Renal cortex interstitium (tissue), 11 donors: ENCODE results near the gene POLR3K. TPM values are rescaled to one million over a fixed set of nuclear protein-coding genes. Genes with fewer than 3 reads are reported as not detected.
"Not testable (repeated sequence)": the region's sequence is repeated elsewhere in the genome, so short reads cannot be mapped to it uniquely, and the experiment has no call there.

Source experiments
- DNase-seq, 11 donors: peaks; one replicate each; pipeline ENCODE4 v3.0.0-alpha.2; 2013; ENCODE audit warnings: low read depth in 9 of 11, low spot score in 4 of 11; ENCODE audit errors: extremely low read depth in 1 of 11
- polyA plus RNA-seq, 3 donors: library from polyadenylated mRNA; unstranded; fragments of 120-200 nt; gene quantifications; one replicate each; pipeline ENCODE4 v1.2.1, GENCODE V29; 2013; ENCODE audit not compliant: insufficient read length in 3 of 3

POLR3K gene
- polyA plus RNA-seq, 3 donors, result 11.4 to 14.6 (median 12.5) TPM

DNA sequence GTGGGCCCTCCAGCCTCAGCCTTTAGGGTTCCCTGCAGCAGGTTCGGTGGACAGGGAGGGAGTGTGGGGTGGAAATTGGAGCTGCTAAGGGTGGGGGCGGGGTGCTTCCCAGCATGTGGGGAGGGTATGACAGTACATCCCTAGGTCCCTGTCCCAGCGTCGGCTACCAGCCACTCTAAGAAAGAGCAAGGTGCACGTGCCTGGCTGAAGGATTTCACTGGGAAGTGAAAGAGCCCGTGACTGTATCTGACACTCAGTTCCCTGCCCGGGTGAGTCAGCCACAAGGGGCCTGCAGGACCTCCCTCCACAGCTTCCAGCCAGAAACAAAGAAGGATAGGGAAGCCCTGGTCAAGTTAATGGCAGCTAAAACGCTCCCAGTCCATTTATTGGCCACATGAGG, 4.3 kb upstream of the POLR3K start:
- no peak for DNase-seq

GRCh38 chr16:56231-56927, 3.0 kb upstream of the POLR3K start:
- no peak for DNase-seq

GRCh38 chr16:55571-56136, 2.2 kb upstream of the POLR3K start:
- no peak for DNase-seq

- no peak for DNase-seq
Observed at GRCh38 chr16:54237-54581, 801 bp upstream of the POLR3K start.

- no peak for DNase-seq
Observed at GRCh38 chr16:50769-51591, 2.4 kb downstream of the POLR3K start.

DNA sequence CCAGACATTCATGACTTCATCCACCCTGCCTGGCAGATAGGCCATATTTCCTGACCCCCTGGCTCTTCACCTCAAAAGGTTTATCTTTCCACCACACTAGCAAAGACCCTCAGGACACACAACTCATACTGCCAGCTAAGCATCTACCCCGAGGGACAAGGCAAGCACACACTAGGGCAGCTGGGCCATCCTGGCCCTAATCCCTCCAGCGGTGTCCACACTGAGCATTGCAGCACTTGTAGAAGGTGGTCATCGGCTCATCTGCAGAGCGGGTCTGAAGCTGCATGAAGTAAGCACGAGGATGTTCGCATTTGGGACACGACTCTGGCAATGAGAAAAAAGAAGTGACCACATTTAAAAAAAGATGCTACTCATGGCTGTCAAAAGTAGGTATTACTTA, 6.2 kb downstream of the POLR3K start:
- no peak for DNase-seq

GRCh38 chr16:46510-46909, 6.9 kb downstream of the POLR3K start:
- DNase-seq, result not testable (repeated sequence)

GRCh38 chr16:45454-45853, 8.0 kb downstream of the POLR3K start:
- DNase-seq, result no peak

DNA sequence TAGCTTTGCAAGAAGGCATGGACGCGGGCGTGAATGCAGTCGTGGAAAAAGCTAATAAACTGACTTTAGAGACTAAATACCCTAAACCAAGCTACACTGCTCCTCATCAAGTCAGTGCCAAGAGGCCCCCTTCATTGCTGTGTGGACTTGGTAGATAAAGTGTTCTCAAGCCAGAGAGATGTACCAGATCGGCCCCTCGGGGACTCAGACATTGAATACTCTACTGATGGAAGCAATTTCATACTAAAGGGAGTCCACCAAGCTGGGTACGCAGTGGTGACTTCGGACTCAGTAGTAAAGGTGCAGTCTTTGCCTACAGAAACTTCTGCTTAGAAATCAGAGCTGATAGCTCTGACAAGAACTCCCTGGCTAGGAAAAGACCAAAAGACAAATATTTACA, 8.8 kb downstream of the POLR3K start:
- DNase-seq, result no peak

GRCh38 chr16:43294-43693, 10.1 kb downstream of the POLR3K start:
- no peak for DNase-seq

GRCh38 chr16:42691-43090, 10.7 kb downstream of the POLR3K start:
- no peak for DNase-seq

- DNase-seq, result no peak
Observed at GRCh38 chr16:42069-42457, 11.3 kb downstream of the POLR3K start.

GRCh38 chr16:41439-42068, 11.9 kb downstream of the POLR3K start:
- DNase-seq, result no peak

DNA sequence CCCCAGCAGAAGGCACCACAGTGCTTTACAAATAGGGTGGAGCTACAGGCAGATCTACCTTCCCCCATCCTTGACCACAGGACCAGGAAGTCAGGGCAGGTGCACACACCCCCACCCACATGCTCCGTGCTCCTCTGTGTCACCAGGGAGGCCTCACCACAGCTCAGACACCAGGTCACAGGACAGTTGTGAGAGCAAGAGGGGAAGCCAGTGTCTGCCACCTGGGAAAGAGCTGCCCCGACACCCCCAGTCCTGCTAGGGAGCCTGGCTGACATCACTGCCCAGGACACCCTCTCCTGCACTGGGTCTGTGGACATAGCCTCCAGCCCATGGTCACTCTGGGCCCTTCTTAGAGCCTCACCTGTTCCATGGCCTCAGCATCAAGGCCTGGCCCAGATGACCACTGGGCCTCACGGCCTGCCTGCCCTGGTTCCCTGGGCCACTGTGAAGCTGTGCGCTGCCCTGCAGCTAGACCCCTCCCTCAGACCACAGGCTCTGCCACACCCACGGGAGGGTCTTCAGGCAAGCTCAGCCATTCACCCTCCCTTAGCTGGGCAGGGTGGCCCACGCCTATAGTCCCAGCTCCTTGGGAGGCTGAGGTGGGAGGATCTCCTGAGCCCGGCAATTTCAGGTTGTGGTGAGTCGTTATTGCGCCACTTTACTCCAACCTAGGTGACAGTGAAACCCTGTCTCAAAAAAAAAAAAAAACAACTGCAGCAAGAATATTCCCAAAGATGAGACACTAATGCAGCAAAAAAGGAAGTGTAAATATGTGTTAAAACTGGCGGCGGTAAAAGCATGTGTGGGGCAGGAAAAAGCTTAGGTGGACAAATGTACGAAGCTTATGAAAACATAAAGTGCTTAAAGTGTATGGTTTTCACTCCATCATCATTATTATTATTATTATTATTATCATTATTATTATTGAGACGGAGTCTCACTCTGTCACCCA, 14.2 kb downstream of the POLR3K start:
- no peak for DNase-seq

GRCh38 chr16:38206-38605, 15.2 kb downstream of the POLR3K start:
- not testable (repeated sequence) for DNase-seq

DNA sequence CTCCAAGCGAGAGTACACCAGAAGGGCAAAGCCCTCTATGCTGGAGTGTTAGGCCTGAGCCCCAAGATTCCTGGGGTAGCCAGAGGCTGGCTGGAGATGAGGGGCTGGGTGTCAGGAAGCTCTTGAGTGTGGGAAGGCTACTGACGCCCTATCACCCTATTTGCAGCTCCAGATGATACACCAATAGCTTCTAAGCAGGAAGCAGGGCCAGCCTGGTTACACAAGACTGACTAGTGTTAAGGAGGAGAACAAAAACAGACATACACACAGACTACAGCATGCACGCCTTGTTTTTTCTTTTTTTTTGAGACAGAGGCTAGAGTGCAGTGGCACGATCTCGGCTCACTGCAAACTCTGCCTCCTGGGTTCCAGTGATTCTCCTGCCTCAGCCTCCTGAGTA, 15.9 kb downstream of the POLR3K start:
- DNase-seq, result no peak

DNA sequence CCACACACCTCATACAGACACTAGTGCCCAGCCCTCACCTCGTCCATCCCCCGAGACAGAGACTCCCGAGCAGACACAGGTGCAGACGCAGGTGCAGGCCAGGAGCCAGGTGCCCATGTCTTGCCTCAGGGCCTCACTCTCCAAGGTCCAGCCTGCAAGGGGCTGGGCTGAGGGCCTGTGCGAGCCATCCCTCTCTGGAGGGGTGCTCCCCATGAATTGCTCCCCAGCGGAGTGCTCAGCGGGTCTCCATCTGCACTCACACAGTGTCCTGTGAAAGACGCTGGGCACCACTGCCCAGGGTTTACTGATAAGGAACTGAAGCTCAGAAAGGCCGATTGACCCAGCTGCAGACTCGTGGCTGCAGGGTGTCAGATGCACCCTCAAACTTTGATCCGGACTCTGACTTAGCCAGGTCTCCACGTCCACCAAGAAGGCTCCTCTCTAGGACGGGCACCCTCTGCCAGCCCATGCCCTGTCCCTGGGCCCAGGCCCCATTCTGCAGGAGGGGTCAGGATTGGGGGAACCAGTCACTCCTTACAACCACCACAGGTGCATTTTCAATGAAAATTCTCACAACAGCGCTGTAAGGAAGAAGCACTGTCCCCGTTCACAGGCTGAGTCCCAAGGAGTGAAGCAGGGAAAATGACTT, 16.9 kb downstream of the POLR3K start:
- no peak for DNase-seq

GRCh38 chr16:35678-36305, 17.6 kb downstream of the POLR3K start:
- DNase-seq, result no peak
